Lower lobe of right lung (tissue), 2 donors: ENCODE results near the gene SMTNL2. TPM values are rescaled to one million over a fixed set of nuclear protein-coding genes. Genes with fewer than 3 reads are reported as not detected.

Experiments used
- ATAC-seq, 2 donors: fragments of 200-7000 bp; cut with Tn5 transposase; one replicate each; pipeline ENCODE4 v1.9.1; 2020 to 2022; ENCODE audit warnings: mild to moderate bottlenecking in 2 of 2, moderate library complexity in 2 of 2
- DNase-seq: peaks from one replicate; pipeline ENCODE4 v3.0.0-alpha.2; 2020
- H3K27ac ChIP-seq: fragments of 200-600 bp; one replicate; pipeline ENCODE4 v1.8.0; 2022
- H3K27me3 ChIP-seq: fragments of 200-600 bp; one replicate; pipeline ENCODE4 v1.8.0; 2022; ENCODE audit warnings: low read depth
- H3K36me3 ChIP-seq: fragments of 200-600 bp; one replicate; pipeline ENCODE4 v1.8.0; 2022; ENCODE audit warnings: mild to moderate bottlenecking
- H3K4me1 ChIP-seq: fragments of 200-600 bp; one replicate; pipeline ENCODE4 v1.8.0; 2022
- H3K4me3 ChIP-seq: fragments of 200-600 bp; one replicate; pipeline ENCODE4 v1.8.0; 2022; ENCODE audit warnings: mild to moderate bottlenecking
- H3K9me3 ChIP-seq: fragments of 200-600 bp; one replicate; pipeline ENCODE4 v1.8.0; 2022
- CTCF ChIP-seq: fragments of 200-600 bp; IDR thresholded peaks from one replicate; pipeline ENCODE4 v1.8.0; 2022; ENCODE audit warnings: antibody characterized with exemption, mild to moderate bottlenecking
- intact Hi-C: fragments of 100-400 bp; cut with DNase I; formaldehyde crosslinking; loops from one replicate; pipeline ENCODE4 v1.11.0; 2022
- total RNA-seq: library from RNA; stranded (reverse); fragmentation: NEBNext Ultra II Directional; extraction: Animal tissue kit (Norgen Biotek cat#: 25700); gene quantifications from one replicate; pipeline ENCODE4 v1.2.1, GENCODE V29; 2021
- donor health status: DM: no; HTN: yes; CAD: no; lungs with severe emphysema.

Gene SMTNL2
- total RNA-seq, 1 donor from 2014 or later, result 6.4 TPM

DNA sequence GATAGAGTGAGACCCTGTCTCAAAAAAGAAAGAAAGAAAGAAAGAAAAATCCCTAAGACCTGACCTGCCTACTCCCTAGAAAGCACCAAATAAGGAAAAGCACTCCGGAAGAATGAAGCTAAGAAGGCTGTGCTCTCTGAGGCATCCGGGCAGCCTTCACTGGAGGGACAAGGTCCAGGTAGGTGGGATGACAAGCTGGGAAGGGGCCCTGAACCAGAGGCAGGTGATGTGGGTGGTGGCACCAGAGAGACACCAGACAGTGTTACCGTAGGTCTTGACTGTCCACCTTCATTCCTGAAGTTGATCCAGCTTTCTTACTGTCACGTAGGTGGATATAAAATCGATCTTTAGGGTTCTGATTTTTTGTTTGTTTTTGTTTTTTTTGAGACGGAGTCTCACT is 26.3 kb downstream of the SMTNL2 start:
- Histone ChIP-seq H3K4me3 (peak overlapping the region; percentile 34), H3K9me3 (no peaks in the 10 kb centered on the region), H3K36me3 (no peaks in the 10 kb centered on the region), H3K27me3 (no peaks in the 10 kb centered on the region), H3K4me1 (peaks cover 25% of the 10 kb centered on the region), H3K27ac (peak overlapping the region; percentile 74)
- no peak for TF ChIP-seq CTCF
- intact Hi-C loops, result no loop called here
- DNase-seq (no peak), ATAC-seq (peak in 1 of 2 donors; percentile 15)

- intact Hi-C loops, result no loop called here
- ATAC-seq (peak; percentile 87 to 89), DNase-seq (no peak)
- Histone ChIP-seq H3K27ac (no peak overlapping the region), H3K4me1 (no peaks in the 10 kb centered on the region), H3K36me3 (no peaks in the 10 kb centered on the region), H3K4me3 (no peak overlapping the region), H3K27me3 (no peaks in the 10 kb centered on the region), H3K9me3 (no peaks in the 10 kb centered on the region)
- no peak for TF ChIP-seq CTCF
Observed at GRCh38 chr17:4616476-4616875, 32.1 kb downstream of the SMTNL2 start.

- Histone ChIP-seq H3K9me3 (no peaks in the 10 kb centered on the region), H3K4me1 (no peaks in the 10 kb centered on the region), H3K27me3 (no peaks in the 10 kb centered on the region), H3K36me3 (no peaks in the 10 kb centered on the region), H3K27ac (no peak overlapping the region), H3K4me3 (no peak overlapping the region)
- no peak for DNase-seq
- intact Hi-C loops, result no loop called here
- no peak for ATAC-seq
- TF ChIP-seq CTCF, result no peak
Observed at GRCh38 chr17:4617090-4617489, 32.8 kb downstream of the SMTNL2 start.

DNA sequence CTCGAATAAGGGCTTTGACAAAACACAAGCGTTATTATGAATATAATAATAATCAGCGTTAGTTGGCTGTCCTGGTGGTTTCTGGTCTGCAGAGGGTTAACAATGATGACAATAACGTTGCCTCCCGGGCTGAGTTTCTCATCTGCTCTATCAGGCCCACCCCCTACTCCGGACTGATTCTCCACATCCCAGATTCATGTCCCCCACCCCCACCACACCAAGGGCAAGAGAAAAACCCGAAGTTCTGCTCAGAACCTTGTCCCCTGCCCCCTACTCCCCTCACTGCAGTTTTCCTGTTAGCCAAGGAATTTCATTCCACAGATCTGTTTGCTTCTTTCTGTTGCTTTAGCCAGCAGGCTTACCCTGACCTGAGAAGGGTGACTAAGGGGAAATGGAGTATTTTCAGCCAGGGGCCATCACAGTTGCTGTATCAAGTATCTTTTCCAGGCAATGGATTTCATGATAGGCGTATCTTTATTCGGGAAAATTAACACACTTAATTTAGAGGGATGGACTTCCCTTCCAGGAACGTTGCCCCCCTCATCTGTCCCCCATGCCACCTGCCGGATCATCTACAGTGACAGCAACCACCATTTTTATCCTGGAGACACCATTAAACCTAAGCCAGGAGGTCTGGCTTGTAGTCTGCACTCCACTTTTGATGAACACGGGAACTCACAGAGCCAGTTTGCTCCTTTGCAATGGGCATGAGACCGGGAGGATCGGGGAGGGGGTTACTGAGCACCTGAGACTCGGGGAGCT is 33.4 kb downstream of the SMTNL2 start:
- TF ChIP-seq CTCF, result no peak
- Histone ChIP-seq H3K36me3 (no peaks in the 10 kb centered on the region), H3K27me3 (no peaks in the 10 kb centered on the region), H3K4me1 (no peaks in the 10 kb centered on the region), H3K4me3 (no peak overlapping the region), H3K27ac (no peak overlapping the region), H3K9me3 (no peaks in the 10 kb centered on the region)
- ATAC-seq (no peak), DNase-seq (no peak)
- intact Hi-C loops, result no loop called here

DNA sequence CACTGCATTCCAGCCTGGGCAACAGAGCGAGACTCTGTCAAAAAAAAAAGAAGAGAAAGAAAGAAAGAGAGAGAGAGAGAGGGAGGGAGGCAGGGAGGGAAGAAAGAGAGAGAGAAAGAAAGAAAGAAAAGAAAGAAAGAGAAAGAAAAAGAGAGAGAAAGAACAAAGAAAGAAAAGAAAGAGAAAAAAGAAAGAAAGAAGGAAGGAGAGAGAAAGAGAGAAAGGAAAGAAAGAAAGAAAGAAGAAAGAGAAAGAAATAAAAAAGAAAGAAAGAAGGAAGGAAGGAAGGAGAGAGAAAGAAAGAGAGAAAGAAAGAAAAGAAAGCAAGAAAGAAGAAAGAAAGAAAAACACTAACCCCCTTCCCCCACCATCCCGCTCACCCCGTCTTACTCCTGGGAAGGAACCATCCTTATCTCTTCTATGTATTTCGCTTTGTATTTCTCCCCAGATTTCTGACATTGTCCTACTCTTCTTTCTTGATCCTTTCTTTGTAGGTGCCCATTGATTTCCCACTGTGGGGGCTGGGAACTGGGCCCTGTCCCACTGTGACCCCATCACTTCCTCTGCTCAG is 36.3 kb downstream of the SMTNL2 start:
- DNase-seq, result no peak

More for the DNA sequence above, 36.3 kb downstream of the SMTNL2 start:
- TF ChIP-seq CTCF, result no peak
- H3K9me3 ChIP-seq, result no peaks in the 10 kb centered on the region
- H3K27ac ChIP-seq, result no peak overlapping the region
- H3K36me3 ChIP-seq, result no peaks in the 10 kb centered on the region
- H3K27me3 ChIP-seq, result no peaks in the 10 kb centered on the region
- peaks cover 5% of the 10 kb centered on the region for H3K4me1 ChIP-seq
- H3K4me3 ChIP-seq, result no peak overlapping the region
- intact Hi-C loops, result loop anchor here (10.0 kb wide), 1 partner anchor 56 kb away; the partner anchor contains the start of gene GGT6
- no peak for ATAC-seq
